HG03025 (cell line): ENCODE measurements around the gene ANKRD13D.
A peak's percentile ranks its signal among the peaks of the same experiment; 100 is the strongest.

ENCODE experiments used
- ATAC-seq: cut with Tn5 transposase; IDR thresholded peaks from one replicate; pipeline ENCODE4 v1.9.1; 2021; ENCODE audit warnings: mild to moderate bottlenecking, moderate library complexity; ENCODE audit not compliant: unreplicated experiment, low FRiP score

ANKRD13D gene

DNA sequence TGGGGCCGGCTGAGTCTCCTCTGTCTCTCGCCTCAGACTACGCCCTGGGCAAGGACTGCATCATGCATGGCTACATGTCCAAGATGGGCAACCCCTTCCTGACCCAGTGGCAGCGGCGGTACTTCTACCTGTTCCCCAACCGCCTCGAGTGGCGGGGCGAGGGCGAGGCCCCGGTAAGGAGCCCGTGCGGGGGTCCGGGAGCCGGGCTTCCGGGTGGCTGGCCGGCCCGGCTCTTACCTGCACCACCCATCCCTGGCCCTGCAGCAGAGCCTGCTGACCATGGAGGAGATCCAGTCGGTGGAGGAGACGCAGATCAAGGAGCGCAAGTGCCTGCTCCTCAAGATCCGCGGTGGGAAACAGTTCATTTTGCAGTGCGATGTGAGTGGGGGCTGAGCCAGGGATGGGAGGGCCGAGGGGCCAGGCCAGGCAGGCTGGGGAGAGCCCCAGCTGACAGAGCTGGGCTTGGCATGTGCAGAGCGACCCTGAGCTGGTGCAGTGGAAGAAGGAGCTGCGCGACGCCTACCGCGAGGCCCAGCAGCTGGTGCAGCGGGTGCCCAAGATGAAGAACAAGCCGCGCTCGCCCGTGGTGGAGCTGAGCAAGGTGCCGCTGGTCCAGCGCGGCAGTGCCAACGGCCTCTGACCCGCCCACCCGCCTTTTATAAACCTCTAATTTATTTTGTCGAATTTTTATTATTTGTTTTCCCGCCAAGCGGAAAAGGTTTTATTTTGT, 4.1 kb upstream of the ANKRD13D start:
- no peak for ATAC-seq

DNA sequence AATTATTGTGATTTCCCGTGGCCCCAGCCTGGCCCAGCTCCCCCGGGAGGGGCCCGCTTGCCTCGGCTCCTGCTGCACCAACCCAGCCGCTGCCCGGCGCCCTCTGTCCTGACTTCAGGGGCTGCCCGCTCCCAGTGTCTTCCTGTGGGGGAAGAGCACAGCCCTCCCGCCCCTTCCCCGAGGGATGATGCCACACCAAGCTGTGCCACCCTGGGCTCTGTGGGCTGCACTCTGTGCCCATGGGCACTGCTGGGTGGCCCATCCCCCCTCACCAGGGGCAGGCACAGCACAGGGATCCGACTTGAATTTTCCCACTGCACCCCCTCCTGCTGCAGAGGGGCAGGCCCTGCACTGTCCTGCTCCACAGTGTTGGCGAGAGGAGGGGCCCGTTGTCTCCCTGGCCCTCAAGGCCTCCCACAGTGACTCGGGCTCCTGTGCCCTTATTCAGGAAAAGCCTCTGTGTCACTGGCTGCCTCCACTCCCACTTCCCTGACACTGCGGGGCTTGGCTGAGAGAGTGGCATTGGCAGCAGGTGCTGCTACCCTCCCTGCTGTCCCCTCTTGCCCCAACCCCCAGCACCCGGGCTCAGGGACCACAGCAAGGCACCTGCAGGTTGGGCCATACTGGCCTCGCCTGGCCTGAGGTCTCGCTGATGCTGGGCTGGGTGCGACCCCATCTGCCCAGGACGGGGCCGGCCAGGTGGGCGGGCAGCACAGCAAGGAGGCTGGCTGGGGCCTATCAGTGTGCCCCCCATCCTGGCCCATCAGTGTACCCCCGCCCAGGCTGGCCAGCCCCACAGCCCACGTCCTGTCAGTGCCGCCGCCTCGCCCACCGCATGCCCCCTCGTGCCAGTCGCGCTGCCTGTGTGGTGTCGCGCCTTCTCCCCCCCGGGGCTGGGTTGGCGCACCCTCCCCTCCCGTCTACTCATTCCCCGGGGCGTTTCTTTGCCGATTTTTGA, 3.3 kb upstream of the ANKRD13D start:
- ATAC-seq: no peak

DNA sequence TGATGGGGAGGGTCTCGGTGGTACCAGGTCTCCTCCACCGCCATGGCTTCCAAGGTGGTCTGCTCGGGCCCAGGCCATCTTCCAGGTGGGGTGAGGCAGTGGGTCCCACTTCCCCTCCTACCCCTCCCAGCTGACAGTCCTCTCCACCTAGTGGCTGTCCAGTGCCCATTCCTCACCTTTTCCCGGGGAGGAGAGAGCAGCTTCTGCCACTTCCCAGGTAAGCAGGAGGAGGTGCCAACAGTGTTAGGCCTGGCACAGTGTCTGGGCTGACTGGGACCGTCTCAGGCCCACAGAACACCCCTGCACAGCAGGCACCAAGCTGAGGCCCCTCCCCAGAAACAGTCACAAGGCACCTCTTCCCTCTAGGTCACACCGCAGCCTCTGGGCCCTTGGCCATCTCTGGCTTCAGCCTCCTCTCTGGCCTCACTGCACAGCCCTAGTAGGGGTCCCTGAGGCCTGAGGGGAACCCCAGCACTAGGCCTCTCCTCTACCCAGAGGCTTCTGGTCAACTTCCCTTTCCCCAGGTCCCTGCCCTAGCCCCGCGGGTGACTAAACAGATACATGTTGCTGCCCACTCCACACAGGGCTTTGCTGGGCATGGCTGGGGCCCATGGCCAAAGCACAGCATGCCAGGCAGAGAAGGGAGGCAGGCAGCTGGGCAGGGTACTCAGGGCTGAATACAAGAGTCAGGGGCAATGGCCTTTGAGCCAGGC, 2.3 kb upstream of the ANKRD13D start:
- ATAC-seq: no peak

DNA sequence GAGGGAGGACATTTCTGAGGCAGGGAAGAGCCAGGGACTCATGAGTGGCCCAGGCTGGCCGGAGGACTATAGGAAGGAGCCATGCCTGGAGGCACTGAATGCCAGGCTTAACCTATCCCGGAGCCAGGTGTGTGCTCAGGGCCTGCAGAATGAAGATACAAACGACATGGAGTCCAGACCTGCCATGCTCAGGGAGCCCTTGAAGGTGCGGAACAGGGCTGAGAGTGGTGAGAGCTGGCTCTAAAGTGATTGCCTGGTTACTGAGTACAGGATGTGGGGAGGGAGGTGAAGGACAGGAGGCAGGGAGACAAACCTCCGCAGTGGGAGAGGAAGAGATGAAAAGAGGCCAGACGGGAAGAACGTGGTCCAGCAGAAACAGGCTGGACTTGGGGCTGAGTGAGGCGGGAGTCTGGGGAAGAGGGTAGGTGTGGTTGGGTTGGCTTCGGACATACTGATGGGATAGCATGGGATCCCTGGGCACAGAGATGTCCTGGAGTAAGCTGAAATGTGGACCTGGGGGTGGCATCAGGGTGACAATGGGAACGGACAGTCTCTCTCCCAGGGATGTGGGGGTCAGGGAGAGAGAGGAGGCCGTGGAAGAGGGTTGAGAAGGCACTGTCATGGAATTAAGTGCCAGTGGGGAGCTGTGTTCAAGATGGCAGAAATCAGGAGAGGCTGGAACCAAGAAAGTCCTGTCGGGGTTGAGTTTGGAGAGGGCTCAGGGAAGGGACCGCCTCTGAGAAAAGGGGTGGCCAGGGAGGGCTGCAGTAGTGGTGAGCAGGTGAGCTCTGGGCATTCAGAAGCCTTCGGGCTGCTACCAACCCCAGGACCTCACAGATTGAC, 1.5 kb upstream of the ANKRD13D start:
- no peak for ATAC-seq

DNA sequence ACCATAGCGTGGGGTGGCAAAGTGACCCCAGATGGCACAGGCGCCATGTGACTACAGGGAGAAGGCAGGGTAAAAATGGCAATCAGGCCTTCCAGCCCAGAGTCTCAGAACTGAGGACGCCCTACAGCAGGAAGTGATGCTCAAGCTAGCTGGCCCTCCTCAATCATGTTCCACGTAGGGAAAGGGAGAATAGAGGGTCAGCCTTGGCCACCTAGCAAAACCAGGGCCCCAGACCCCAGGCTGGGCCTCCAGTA, 978 bp upstream of the ANKRD13D start:
- no peak for ATAC-seq

DNA sequence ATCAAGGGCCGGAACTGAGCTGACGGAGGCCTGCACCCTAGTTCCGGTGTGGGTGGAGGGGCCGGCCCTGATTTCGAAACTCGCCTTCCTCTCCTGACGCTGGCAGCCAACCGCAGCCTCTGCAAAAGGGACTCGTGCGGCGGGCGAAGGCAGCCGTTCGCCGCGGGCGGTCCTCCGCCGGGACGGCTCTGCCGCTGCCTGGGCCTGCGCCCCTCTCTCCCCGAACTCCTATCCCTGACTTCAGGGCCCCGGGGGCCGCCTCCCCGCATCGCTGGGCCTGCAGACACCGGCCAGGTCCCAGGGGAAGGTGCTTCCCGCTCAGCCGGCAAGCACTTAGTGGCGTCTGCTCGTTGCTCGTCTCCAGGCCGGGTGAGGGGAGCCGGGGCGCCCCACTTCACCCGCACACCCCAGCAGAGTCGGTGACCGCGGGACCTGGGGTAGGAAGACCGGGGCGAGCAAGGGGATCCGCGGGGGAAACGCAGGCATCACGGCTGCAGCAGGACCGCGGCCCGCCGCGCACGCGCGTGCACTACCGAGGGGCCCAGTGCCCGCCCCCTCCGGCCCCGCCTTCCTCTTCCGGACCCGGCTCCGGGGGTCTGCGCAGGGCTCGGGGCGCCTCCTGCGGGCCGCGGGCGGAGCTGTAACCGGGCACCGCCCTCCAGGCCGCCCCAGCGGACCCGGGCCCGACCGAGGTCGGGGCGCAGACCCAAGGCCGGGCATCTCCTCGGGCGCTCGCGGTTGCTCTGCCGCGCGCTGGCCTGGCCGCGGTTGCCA, 464 bp upstream of the ANKRD13D start:
- peak; percentile 53 for ATAC-seq

DNA sequence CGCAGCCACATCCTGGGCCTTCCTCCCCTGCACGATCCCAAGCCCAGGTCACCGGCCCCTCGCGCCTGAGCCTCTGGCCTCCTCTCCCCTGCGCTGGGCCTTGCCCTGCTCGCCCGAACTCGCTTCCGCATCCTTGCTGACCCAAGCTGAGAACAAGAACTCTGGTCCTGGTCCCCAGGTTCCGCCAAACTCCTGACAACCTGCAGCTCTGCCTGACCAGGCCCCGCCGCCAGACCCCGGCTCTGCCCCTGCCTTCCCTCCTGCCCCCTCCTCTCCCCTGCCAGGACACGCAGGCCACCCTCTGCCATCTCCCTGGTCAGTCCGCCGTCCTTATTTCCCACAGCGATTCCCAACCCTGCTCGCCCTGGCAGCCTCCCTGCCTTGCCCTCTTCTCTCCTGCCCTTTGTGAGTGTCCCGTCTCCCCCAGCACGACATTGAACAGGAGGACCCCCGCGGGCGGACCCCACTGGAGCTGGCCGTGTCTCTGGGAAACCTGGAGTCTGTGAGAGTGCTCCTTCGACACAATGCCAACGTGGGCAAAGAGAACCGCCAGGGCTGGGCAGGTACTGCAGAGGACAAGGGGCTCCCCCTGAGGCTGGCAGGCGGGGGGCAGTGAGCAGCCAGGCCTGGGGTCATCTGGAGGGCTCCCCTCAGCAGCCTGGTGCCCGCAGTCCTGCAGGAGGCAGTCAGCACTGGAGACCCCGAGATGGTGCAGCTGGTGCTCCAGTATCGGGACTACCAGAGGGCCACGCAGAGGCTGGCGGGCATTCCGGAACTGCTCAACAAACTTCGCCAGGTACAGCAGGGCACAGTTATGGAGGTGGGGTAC, 762 bp downstream of the ANKRD13D start:
- ATAC-seq: no peak

DNA sequence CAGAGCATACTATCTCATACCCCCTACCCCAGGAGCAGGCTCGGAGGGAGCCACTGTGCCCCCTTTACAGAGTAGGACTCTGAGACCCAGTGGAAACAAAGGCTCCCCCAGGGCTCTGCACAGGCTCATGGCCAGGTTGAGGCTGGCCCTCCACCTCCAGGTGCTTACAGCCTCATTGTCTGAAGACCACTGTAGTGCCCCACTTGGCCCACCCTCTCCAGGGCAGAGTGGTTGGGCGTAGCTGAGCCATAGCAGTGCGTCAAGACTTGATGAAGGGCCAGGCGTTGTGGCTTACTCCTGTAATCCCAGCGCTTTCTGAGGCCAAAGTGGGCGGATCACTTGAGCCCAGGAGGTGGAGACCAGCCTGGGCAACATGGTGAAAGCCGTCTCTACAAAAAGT, 1.7 kb downstream of the ANKRD13D start:
- no peak for ATAC-seq

DNA sequence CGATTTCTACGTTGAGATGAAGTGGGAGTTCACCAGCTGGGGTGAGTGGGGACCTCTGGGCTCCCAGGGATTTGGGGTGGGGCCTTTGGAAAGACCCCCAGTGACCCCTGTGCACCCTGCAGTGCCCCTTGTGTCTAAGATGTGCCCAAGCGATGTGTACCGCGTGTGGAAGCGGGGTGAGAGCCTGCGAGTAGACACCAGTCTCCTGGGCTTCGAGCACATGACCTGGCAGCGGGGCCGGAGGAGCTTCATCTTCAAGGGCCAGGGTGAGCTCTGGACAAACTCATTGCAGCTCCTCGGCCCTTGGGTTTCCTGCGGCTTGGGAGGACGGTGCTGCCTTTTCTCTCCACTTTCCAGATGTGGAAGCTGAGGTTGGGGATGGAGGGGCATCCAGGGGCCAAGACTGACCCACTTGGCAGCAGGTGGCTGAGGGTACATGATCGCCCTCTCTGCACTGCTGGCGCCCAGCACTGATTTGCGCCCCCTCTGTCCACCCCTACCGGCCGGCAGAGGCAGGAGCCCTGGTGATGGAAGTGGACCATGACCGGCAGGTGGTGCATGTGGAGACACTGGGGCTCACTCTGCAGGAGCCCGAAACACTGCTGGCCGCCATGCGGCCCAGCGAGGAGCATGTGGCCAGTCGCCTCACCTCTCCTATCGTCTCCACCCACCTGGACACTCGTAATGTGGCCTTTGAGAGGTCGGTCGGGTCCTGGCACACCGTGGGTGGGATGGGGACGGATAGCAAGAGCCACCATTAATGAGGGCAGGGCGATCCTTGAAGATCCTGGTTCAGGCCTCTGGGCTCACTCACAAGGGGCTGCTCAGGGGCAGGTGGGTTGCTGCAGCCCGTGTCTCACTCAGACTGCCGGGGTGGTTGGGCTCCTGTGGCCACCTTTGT, 2.6 kb downstream of the ANKRD13D start:
- no peak for ATAC-seq

DNA sequence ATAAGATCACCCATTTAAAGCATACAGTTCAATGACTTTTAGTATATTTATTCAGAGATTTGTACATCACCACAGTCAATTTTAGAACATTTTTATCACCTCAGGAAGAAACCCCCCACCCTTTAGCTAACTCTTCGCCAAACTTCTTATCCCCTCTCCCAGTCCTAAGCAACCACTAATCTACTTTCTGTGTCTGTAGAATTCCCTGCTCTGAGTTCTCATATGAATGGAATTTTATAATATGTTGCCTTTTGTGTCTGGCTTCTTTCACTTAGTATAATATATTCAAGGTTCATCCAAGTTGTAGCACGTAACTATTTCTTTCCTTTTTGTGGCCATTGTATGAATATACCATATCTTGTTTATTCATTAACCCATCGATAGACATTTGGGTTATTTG, 3.6 kb downstream of the ANKRD13D start:
- ATAC-seq: no peak

DNA sequence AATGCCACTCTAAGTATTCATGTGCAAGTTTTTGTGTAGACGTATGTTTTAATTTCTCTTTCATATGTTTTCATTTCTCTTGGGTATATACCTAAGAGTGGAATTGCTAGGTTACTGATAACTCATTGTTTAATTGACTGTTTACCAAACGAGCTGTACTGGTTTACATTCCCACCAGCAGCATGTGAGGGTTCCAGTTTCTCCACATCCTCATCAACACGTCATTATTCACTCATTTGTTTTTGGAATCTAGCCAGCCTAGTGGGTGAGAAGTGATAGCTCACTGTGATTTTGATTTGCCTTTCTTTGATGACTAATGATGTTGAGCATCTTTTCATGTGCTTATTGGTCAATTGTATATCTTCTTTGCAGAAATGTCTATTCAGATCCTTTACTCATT, 4.0 kb downstream of the ANKRD13D start:
- ATAC-seq: no peak

DNA sequence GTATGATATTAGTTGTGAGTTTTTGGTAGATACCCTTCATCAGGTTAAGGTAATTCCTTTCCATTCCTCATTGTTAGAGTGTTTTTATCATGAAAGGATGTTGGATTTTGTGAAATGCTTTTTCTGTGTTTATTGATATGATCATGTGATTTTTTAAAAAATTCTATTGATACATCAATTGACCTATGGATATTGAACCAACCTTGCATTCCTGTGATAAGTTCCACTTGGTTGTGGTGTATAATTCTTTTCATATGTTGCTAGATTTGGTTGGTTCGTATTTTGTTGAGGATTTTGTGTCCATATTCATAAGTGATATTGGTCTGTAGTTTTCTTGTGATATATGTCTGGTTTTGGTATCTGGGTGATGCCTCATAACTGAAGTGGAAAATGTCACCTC, 6.7 kb downstream of the ANKRD13D start:
- no peak for ATAC-seq

DNA sequence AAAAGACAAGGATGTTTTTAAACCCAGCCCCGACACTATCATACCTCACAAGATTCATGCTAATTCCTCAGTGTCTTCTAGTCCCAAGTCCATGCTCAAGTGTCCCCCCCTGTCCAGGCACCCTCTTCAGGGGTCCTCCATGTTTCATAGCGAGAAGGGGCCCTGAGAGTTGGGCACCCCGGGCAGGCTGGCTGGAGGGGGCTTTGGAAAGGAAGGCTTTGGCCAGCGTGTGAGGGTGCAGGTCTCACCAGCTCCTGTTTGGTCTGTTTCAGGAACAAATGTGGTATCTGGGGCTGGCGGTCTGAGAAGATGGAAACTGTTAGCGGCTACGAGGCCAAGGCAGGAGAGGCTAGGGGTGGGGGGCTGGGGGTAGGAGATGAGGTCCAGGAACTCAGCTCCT, 9.7 kb downstream of the ANKRD13D start:
- no peak for ATAC-seq

DNA sequence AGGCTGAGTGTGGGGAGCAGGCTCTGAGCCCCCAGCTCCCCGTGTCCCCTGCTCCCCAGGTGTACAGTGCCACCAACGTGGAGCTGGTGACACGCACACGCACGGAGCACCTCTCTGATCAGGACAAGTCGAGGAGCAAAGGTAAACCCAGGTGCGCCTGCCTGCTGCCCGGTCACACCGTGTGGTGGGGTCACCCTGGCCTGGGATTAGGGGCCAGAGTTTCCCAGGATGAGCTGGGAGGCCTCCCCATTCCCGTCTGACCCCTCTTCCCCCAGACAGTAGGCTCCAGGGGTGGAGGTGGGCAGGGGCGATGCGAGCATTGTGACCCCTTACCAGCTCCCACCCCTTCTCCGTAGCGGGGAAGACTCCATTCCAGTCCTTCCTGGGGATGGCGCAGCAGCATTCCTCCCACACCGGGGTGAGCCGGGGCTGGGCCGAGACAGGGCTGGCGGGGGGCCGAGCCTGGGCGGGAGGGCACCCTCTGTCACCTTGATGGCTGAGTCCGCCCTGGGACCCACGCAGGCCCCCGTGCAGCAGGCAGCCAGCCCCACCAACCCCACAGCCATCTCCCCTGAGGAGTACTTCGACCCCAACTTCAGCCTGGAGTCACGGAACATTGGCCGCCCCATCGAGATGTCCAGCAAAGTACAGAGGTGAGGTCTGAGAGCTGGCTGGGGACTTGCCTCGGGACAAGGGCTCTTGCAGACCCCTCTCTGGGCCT, 10.5 kb downstream of the ANKRD13D start:
- no peak for ATAC-seq

DNA sequence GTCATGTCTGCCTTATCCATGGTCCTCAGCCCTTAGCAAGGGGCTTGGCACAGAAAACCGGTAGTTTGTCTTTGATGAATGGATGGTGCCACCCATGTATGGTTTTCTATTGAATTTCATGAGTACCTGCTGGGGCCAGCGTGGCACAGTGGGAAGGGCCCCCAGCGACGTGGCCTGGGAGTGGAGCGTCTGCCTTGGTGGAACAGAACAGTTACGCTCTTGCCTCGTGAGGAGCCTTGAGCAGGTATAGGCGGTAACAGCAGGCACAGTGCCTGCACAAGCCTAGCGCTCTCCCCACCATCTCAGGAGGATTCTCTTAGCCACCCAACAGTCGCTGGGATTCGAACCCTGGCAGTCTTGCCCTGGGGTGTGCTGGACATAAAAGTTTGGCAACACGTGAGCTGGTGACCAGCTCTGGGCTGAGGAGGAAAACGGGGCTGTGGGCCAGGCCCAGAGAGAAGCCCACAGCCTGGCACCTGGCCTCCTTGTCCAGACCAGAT, 11.2 kb downstream of the ANKRD13D start:
- ATAC-seq: no peak

DNA sequence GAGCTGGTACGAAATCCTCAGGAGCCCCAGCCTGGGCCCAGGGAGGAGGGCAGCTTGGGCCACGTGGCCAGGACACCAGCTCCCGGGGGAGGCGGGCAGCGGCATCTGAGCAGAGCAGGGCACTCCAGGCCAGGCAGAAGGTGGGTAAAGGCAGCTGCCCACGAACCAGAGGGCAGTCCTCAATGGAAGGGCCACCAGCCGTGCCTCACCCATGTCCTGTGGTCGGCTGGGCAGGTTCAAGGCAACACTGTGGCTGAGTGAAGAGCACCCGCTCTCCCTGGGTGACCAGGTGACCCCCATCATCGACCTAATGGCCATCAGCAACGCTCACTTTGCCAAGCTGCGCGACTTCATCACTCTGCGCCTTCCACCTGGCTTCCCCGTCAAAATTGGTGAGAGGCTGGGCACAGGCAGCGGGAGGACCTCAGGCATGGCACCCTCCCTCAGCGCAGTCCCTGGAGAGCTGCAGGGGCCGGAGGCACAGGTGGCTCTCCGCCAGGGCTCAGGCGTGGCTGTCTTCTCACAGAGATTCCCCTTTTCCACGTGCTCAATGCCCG, 11.7 kb downstream of the ANKRD13D start:
- ATAC-seq: no peak
